GM21423 (cell line): Measurements from ENCODE around the gene EDC4.

Experiments used
- ATAC-seq: cut with Tn5 transposase; IDR thresholded peaks from one replicate; pipeline ENCODE4 v1.9.1; 2021; ENCODE audit warnings: mild to moderate bottlenecking, moderate library complexity; ENCODE audit not compliant: unreplicated experiment

Gene EDC4

GRCh38 chr16:67927131-67927941, 54.5 kb downstream of the EDC4 start:
- no peak for ATAC-seq

GRCh38 chr16:67928147-67928546, 55.3 kb downstream of the EDC4 start:
- no peak for ATAC-seq

DNA sequence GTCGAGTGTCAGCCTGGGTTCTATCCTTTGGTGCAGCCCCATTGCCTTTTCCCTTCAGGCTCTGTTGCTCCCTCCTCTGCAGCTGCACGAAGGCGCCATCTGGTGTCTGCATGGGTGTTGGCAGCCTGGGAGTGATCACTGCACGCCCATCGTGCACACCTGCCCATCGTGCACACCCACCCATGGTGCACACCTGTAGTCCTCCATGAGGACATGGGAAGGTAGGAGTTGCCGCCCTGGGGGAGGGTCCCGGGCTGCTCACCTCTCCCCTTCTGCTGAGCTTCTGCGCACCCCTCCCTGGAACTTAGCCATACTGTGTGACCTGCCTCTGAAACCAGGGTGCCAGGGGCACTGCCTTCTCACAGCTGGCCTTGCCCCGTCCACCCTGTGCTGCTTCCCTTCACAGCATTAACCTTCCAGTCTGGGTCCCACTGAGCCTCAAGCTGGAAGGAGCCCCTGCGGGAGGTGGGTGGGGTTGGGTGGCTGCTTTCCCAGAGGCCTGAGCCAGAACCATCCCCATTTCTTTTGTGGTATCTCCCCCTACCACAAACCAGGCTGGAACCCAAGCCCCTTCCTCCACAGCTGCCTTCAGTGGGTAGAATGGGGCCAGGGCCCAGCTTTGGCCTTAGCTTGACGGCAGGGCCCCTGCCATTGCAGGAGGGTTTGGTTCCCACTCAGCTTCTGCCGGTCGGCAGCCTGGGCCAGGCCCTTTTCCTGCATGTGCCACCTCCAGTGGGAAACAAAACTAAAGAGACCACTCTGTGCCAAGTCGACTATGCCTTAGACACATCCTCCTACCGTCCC, 55.9 kb downstream of the EDC4 start:
- no peak for ATAC-seq

DNA sequence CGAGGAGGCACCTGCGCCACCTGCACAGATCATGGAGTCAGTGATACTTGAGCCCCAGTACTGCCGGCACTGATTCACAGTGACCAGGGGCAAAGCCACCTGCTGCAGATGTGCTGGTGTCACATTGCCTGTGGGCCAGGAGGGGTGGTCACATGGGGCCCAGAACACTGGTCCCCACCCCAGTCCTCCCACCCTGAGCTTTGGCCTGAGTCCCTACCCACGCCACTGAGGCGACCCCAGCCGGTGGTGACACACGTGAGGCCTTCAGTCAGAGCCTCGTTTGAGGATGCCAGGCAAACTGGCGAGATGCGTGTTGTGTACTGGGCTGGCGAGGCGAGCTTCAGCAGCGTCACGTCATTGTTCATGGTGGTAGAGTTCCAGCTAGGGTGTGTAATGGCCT, 57.3 kb downstream of the EDC4 start:
- ATAC-seq = no peak

DNA sequence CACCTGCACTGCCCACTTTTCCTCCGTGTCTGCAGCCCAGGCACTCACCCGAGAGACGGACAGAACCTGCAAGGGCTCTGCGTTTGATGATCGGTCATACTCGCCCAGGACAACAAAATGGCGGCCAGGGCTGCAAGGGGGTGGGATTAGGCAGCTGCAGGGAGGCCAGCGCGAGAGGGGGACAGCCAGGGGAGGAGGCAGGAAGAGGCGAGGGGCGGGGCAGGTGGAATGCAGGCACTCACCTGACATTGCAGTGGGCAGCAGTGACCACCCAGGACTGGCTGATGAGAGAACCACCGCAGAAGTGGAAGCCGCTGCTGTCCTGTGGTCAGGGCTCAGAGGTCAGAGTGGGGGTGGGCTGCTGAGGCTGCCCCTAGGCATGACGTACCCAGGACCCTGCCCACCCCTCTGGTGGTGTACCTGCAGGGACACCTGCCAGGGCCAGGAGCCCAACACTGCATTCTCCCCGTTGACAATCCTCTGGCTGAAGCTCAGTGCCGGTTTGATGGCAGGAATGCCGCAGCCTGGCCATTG, 57.9 kb downstream of the EDC4 start:
- ATAC-seq = no peak
